ENCODE measurements around the gene SEMA4D.

DNA sequence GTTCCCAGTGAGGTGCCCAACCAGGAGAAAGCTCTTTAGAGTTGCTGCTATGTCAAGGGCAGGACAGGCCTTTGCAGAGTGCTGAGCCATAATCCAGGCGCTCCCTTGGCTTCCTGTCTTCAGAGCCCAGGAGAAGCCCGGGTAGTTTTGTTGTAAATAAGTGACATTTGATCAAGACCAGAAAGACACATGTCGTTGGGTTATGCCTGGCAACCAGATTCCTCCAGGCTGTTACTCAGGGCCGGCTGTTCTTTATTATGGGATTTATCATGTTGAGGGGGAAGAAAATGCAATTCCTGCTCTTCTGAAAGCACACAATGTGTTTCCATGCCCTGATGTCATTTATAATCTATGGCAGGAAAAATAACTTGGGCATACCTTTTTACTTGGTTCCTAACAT is 39.3 kb upstream of the SEMA4D start:
- TF ChIP-seq CTCF (conservative IDR thresholded peaks at IDR 0.05) (no peak), EZH2 (IDR thresholded peaks at IDR 0.05; ENCODE audit: low read depth) (no peak)

Data from PC-9 (cell line).